Mucosa of rectum (tissue), 2 donors: Measurements from ENCODE around the gene TCN2.
A peak's percentile ranks its signal among the peaks of the same experiment; 100 is the strongest.

Experiments used
- H3K27ac ChIP-seq, 2 donors: one replicate each; pipeline ENCODE4 v1.7.0; 2013; ENCODE audit warnings: inconsistent platforms in 2 of 2, low read depth in 2 of 2, low read length in 2 of 2
- H3K27me3 ChIP-seq, 2 donors: one replicate each; pipeline ENCODE4 v1.7.0; 2013; ENCODE audit warnings: low read length in 2 of 2; ENCODE audit not compliant: control insufficient read depth in 2 of 2, insufficient read depth in 2 of 2
- H3K36me3 ChIP-seq, 2 donors: one replicate each; pipeline ENCODE4 v1.7.0; 2013; ENCODE audit warnings: low read length in 2 of 2; ENCODE audit not compliant: control insufficient read depth in 2 of 2, insufficient read depth in 2 of 2
- H3K4me1 ChIP-seq, 2 donors: one replicate each; pipeline ENCODE4 v1.7.0; 2013; ENCODE audit warnings: low read length in 2 of 2, mild to moderate bottlenecking in 1 of 2; ENCODE audit not compliant: control insufficient read depth in 2 of 2, insufficient read depth in 2 of 2
- H3K4me3 ChIP-seq, 2 donors: one replicate each; pipeline ENCODE4 v1.7.0; 2013; ENCODE audit warnings: low read length in 2 of 2
- H3K9ac ChIP-seq, 2 donors: one replicate each; pipeline ENCODE4 v1.7.0; 2013; ENCODE audit warnings: low read length in 2 of 2, low read depth in 1 of 2, mild to moderate bottlenecking in 1 of 2
- H3K9me3 ChIP-seq, 2 donors: one replicate each; pipeline ENCODE4 v1.7.0; 2013; ENCODE audit warnings: low read length in 2 of 2; ENCODE audit not compliant: control insufficient read depth in 2 of 2
- donor health status: healthy.
- donor health status: Normal muscosa, but diverticular disease.

TCN2 gene

GRCh38 chr22:30640839-30641430, 34.0 kb downstream of the TCN2 start:
- H3K36me3 ChIP-seq: no peaks in the 10 kb centered on the region
- H3K4me3 ChIP-seq: no peak overlapping the region
- no peak overlapping the region for H3K9ac ChIP-seq
- no peaks in the 10 kb centered on the region for H3K9me3 ChIP-seq
- no peak overlapping the region for H3K27ac ChIP-seq
- no peaks in the 10 kb centered on the region for H3K27me3 ChIP-seq
- peaks cover 16 to 18% of the 10 kb centered on the region in 2 donors for H3K4me1 ChIP-seq

DNA sequence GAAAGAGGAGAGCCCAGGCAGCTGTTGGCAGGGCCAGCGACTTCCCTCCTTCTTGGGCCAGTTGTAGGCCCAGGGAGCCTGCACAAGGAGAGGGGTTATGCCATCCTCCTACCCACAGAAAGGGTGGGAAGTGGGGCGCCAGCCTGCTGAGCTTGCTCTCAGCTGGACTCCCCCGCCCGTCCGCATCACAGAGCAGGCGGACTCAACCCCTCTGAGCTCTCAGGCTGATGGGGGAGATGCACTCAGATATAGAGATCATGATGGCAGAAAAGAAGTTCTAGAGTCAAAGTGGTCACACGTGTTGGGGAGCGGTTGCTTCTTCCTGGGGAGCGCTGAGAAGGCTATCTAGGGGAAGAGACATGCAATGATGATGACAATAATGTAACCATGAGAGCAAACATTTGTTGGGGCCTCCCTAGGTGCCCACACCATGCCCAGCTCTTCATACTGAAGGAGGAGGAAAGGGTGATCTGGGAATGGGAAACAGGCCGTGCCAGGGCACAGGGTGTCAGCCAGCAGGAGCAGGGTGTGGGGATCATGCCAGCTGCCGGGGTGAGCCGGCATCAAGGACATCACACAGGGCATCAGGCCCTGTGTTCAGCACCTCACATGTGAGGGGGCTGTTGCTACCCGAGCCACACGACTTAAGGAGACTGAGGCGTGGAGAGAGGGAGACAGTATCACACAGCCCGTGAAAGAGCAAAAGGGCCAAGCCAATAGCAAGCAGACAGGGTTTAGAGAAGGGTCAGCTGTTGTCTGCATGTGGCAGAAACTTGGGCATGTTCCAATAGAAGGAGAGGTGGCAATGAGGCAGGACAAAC, 36.3 kb downstream of the TCN2 start:
- Histone ChIP-seq H3K9me3 (no peaks in the 10 kb centered on the region), H3K27me3 (no peaks in the 10 kb centered on the region), H3K36me3 (no peaks in the 10 kb centered on the region), H3K27ac (no peak overlapping the region), H3K9ac (no peak overlapping the region), H3K4me3 (no peak overlapping the region), H3K4me1 (peaks cover 0 to 2% of the 10 kb centered on the region in 2 donors)

DNA sequence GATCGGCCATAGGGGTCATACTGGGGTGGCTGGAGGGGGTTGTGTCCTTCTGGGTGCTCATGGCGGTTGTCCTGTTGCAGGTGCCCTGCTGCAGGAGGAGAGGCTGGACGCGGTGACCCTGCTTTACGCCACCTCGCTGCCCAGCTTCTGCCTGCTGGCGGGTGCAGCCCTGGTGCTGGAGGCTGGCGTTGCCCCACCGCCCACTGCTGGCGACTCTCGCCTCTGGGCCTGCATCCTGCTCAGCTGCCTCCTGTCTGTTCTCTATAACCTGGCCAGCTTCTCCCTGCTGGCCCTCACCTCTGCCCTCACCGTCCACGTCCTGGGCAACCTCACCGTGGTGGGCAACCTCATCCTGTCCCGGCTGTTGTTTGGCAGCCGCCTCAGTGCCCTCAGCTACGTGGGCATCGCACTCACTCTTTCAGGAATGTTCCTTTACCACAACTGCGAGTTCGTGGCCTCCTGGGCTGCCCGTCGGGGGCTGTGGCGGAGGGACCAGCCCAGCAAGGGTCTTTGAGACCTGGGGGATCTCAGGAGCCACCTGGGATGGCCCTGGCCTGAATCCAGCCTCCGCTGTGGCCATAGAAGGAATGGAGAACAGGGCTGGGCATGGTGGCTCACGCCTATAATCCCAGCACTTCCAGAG, 39.7 kb downstream of the TCN2 start:
- H3K4me3 ChIP-seq: no peak overlapping the region
- H3K9me3 ChIP-seq: no peaks in the 10 kb centered on the region
- H3K27ac ChIP-seq: no peak overlapping the region
- H3K9ac ChIP-seq: no peak overlapping the region
- peaks cover 3 to 8% of the 10 kb centered on the region in 2 donors for H3K4me1 ChIP-seq
- no peaks in the 10 kb centered on the region for H3K36me3 ChIP-seq
- no peaks in the 10 kb centered on the region for H3K27me3 ChIP-seq

- Histone ChIP-seq H3K4me1 (peaks cover 3 to 8% of the 10 kb centered on the region in 2 donors), H3K27me3 (no peaks in the 10 kb centered on the region), H3K9me3 (no peaks in the 10 kb centered on the region), H3K4me3 (no peak overlapping the region), H3K9ac (no peak overlapping the region), H3K36me3 (no peaks in the 10 kb centered on the region), H3K27ac (no peak overlapping the region)
Measured at GRCh38 chr22:30647536-30647935, 40.6 kb downstream of the TCN2 start.

DNA sequence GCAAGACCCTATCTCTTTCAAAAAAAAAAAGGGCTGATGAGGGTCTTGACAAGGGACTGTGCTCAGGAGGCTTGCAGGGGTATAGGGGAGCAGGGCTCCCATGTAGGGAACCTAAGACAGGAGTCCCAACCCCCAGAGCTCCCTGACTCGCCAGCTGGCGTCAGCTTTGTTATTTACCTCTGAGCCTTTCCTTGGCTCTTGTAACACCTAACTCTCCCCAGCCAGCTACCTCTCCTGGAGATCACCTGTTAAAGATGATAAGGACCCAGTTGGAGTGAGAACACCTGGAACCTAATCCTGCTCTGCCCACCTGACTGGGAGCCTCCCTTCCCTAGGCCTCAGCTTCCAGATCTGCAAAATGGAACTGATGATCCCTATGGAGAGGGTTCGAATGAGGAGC, 41.9 kb downstream of the TCN2 start:
- Histone ChIP-seq H3K9me3 (no peaks in the 10 kb centered on the region), H3K27me3 (no peaks in the 10 kb centered on the region), H3K27ac (peak overlapping the region; percentile 43 to 59), H3K4me3 (no peak overlapping the region), H3K36me3 (no peaks in the 10 kb centered on the region), H3K4me1 (peaks cover 6 to 8% of the 10 kb centered on the region in 2 donors), H3K9ac (peak overlapping the region in 1 of 2 donors; percentile 13)

- Histone ChIP-seq H3K9ac (peak overlapping the region in 1 of 2 donors; percentile 13), H3K4me3 (no peak overlapping the region), H3K9me3 (no peaks in the 10 kb centered on the region), H3K4me1 (peaks cover 6 to 8% of the 10 kb centered on the region in 2 donors), H3K27ac (peak overlapping the region; percentile 43 to 59), H3K27me3 (no peaks in the 10 kb centered on the region), H3K36me3 (no peaks in the 10 kb centered on the region)
Measured at GRCh38 chr22:30649430-30650007, 42.5 kb downstream of the TCN2 start.

- Histone ChIP-seq H3K36me3 (no peaks in the 10 kb centered on the region), H3K9me3 (no peaks in the 10 kb centered on the region), H3K27ac (no peak overlapping the region), H3K27me3 (no peaks in the 10 kb centered on the region), H3K4me3 (no peak overlapping the region), H3K4me1 (peaks cover 6 to 8% of the 10 kb centered on the region in 2 donors), H3K9ac (no peak overlapping the region)
Measured at GRCh38 chr22:30650508-30651116, 43.6 kb downstream of the TCN2 start.

DNA sequence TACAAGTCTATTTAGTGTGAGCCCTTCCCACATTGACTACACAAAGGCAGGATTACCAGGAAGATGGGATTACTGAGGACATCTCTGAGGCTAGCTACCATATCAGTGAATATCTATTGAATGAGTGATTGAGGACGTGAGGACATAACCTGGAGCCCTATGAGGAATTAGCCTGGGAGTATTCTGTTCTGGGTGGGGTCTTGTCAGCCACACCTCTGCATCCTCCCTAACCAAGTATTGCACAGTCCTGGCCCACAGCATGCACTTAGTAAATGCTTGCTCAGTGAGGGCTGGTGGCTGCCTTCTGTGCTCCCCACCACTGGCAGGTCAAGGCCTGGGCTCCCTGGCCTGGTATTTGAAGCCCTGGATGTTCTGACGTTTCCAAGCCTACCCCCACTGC, 45.9 kb downstream of the TCN2 start:
- peak overlapping the region in 1 of 2 donors; percentile 6 for H3K27ac ChIP-seq
- no peaks in the 10 kb centered on the region for H3K27me3 ChIP-seq
- no peak overlapping the region for H3K4me3 ChIP-seq
- H3K9ac ChIP-seq: no peak overlapping the region
- H3K9me3 ChIP-seq: no peaks in the 10 kb centered on the region
- H3K4me1 ChIP-seq: peaks cover 6 to 8% of the 10 kb centered on the region in 2 donors
- no peaks in the 10 kb centered on the region for H3K36me3 ChIP-seq

GRCh38 chr22:30654361-30654760, 47.4 kb downstream of the TCN2 start:
- H3K36me3 ChIP-seq: no peaks in the 10 kb centered on the region
- no peak overlapping the region for H3K27ac ChIP-seq
- no peaks in the 10 kb centered on the region for H3K27me3 ChIP-seq

More at GRCh38 chr22:30654361-30654760, 47.4 kb downstream of the TCN2 start:
- Histone ChIP-seq H3K9ac (no peak overlapping the region), H3K4me1 (peaks cover 3 to 4% of the 10 kb centered on the region in 2 donors), H3K9me3 (no peaks in the 10 kb centered on the region), H3K4me3 (no peak overlapping the region)
